ENCODE results near the gene AKR1C1.
"Not testable (repeated sequence)": the region's sequence is repeated elsewhere in the genome, so short reads cannot be mapped to it uniquely, and the experiment has no call there.

DNA sequence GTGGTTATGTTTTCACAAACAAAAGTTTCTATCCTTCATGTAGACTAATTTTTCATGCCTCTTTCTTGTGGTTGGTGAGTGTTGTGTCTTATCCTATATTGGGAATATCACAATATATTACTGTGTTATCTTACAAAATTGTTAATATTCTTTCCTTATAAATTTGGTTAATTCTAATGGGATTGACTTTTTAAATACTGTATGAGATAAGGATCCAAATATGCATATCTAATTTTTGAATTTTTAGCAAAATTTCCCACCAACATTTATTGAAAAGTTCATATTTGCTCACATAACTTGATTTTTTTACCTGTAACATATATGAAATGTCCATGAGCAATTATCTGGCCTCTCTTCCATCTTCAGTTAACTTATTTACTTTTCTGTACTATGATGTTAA, 11.2 kb downstream of the AKR1C1 start:
- TF ChIP-seq, protein P1, sequence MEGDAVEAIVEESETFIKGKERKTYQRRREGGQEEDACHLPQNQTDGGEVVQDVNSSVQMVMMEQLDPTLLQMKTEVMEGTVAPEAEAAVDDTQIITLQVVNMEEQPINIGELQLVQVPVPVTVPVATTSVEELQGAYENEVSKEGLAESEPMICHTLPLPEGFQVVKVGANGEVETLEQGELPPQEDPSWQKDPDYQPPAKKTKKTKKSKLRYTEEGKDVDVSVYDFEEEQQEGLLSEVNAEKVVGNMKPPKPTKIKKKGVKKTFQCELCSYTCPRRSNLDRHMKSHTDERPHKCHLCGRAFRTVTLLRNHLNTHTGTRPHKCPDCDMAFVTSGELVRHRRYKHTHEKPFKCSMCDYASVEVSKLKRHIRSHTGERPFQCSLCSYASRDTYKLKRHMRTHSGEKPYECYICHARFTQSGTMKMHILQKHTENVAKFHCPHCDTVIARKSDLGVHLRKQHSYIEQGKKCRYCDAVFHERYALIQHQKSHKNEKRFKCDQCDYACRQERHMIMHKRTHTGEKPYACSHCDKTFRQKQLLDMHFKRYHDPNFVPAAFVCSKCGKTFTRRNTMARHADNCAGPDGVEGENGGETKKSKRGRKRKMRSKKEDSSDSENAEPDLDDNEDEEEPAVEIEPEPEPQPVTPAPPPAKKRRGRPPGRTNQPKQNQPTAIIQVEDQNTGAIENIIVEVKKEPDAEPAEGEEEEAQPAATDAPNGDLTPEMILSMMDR (IDR thresholded peaks at IDR 0.05): not testable (repeated sequence)
- not testable (repeated sequence) for TF ChIP-seq POLR2A (IDR thresholded peaks at IDR 0.05)
